ENCODE measurements around the gene TMTC2. TPM values are rescaled to one million over a fixed set of nuclear protein-coding genes. Genes with fewer than 3 reads are reported as not detected.

TMTC2 gene
- total and polyA plus RNA-seq, 10 of the 15 experiments (the other 5 are each of a cell fraction or from before 2014, with no cell fraction given), result 0.14 to 9.7 (median 1.2) TPM

GRCh38 chr12:83036847-83037246 is 350.1 kb downstream of the TMTC2 start (continued):
- TF ChIP-seq ZBTB4 (CRISPR knock-in tag; IDR thresholded peaks at IDR 0.05), result no peak
- TF ChIP-seq SUPT20H (IDR thresholded peaks at IDR 0.05; ENCODE audit: borderline replicate concordance, control insufficient read depth, low read depth, low read length), result no peak
- no peak for TF ChIP-seq ATF7 (IDR thresholded peaks at IDR 0.05; ENCODE audit: low read depth)
- TF ChIP-seq TARDBP (IDR thresholded peaks at IDR 0.05; ENCODE audit: borderline replicate concordance), result no peak
- no peak for TF ChIP-seq SMAD5 (IDR thresholded peaks at IDR 0.05; ENCODE audit: low read depth)

GRCh38 chr12:83039413-83039812 is 352.7 kb downstream of the TMTC2 start:
- WGBS (ENCODE audit: insufficient coverage, insufficient replicate concordance, low lambda C conversion rate, missing lambda C conversion rate), result 68% methylated on average over 2 of the region's 2 CpGs
- intact Hi-C loops (cut with micrococcal nuclease; ENCODE audit: unreplicated experiment) (no loop called here), in situ Hi-C loops (cut with MboI) (no loop called here)
- Histone ChIP-seq H3K79me2 (ENCODE audit: control insufficient read depth, insufficient read depth, low read length) (no peaks in the 10 kb centered on the region), H2AFZ (ENCODE audit: control insufficient read depth, low read depth, low read length) (no peak overlapping the region), H3K36me3 (ENCODE audit: control insufficient read depth in 2 of 2, insufficient read depth in 2 of 2, low read length in 1 of 2) (no peaks in the 10 kb centered on the region), H3K4me2 (ENCODE audit: control insufficient read depth, insufficient read depth) (no peak overlapping the region), H3K9ac (ENCODE audit: control insufficient read depth, insufficient read depth, low read length) (no peak overlapping the region), H4K20me1 (ENCODE audit: control insufficient read depth, insufficient read depth) (no peaks in the 10 kb centered on the region), H3K27me3 (replicated peaks in 1 of 2; ENCODE audit: control insufficient read depth in 2 of 2, insufficient read depth in 2 of 2, low read length in 1 of 2) (no peaks in the 10 kb centered on the region), H3K27ac (ENCODE audit: control insufficient read depth, insufficient read depth) (no peak overlapping the region), H3K4me3 (no peak overlapping the region), H3K9me3 (replicated peaks; ENCODE audit: control insufficient read depth, insufficient read depth, low read length) (no peaks in the 10 kb centered on the region), H3K4me1 (ENCODE audit: control insufficient read depth, insufficient read depth, low read length) (no peaks in the 10 kb centered on the region)
- FAIRE-seq (no peak), ATAC-seq (no peak), DNase-seq (ENCODE audit: low read depth, low spot score) (no peak)
- ChIA-PET RAD21 (ENCODE audit: unreplicated experiment) (no interaction called here), CTCF (interaction anchor here (0.8 kb wide), 1 partner anchor 11 kb away, joined by 3 read pairs; no protein-coding TSS in a partner anchor), POLR2A (no interaction called here), SMC1A (ENCODE audit: uncharacterized antibody, unreplicated experiment) (no interaction called here)
- TF ChIP-seq BMI1 (IDR thresholded peaks at IDR 0.05; ENCODE audit: borderline replicate concordance) (no peak), CTCF (IDR thresholded peaks at IDR 0.05 in 2 of 3, conservative IDR thresholded peaks at IDR 0.05 in 1 of 3; ENCODE audit: control insufficient read depth in 2 of 3, extremely low read depth in 1 of 3, insufficient read depth in 1 of 3, low read depth in 3 of 3, low read length in 3 of 3) (no peak), ATF7 (IDR thresholded peaks at IDR 0.05; ENCODE audit: low read depth) (peak; percentile 36; the same call in 1 of the 2 replicates)
- no TSS peak for BruUV-seq (replicated peaks)

Measured in GM12878 (cell line).